HCT116 (cell line): Measurements from ENCODE around the gene SMIM20. TPM values are rescaled to one million over a fixed set of nuclear protein-coding genes. Genes with fewer than 3 reads are reported as not detected.

Experiments
- ATAC-seq: fragments of 200-7000 bp; cut with Tn5 transposase; 2 replicates; pipeline ENCODE4 v1.9.1; 2020; ENCODE audit warnings: mild to moderate bottlenecking, moderate library complexity
- BruUV-seq: library from RNA; stranded (reverse); fragments of 400-500 nt; replicated peaks from 2 replicates; lab custom pipeline; 2021; lab: Mats Ljungman, UMichigan
- CTCF ChIA-PET: fragments of 300-600 bp; sonication (Branson Sonifier 250); formaldehyde crosslinking; loops from one replicate; lab custom pipeline; 2021; ENCODE audit warnings: antibody characterized with exemption; lab: Charles Lee
- POLR2A ChIA-PET: fragments of 300-600, 350-600 bp; sonication (Branson Sonifier 250); formaldehyde crosslinking; loops from one replicate; lab custom pipeline; 2021; ENCODE audit warnings: antibody characterized with exemption; lab: Charles Lee
- RAD21 ChIA-PET, 2 experiments: fragments of 300-600 bp; sonication (Branson Sonifier 250); formaldehyde crosslinking; loops; one replicate each; lab custom pipeline; 2023; ENCODE audit warnings: low total read pairs in 2 of 2; ENCODE audit not compliant: uncharacterized antibody in 2 of 2, unreplicated experiment in 2 of 2, low non-redundant PET in 1 of 2; lab: Charles Lee
- DNase-seq: peaks from one replicate; pipeline ENCODE4 v3.0.0-alpha.2; 2010; ENCODE audit warnings: low read depth, low spot score
- H2AFZ ChIP-seq: fragments of 200-600 bp; shearing (Covaris generic), sonication (generic); 2 replicates; pipeline ENCODE4 v1.6.1; 2017; ENCODE audit warnings: low read depth, mixed run types, mixed read lengths, antibody characterized with exemption, low read length; ENCODE audit not compliant: poor library complexity, severe bottlenecking
- H3K27ac ChIP-seq: 2 replicates; pipeline ENCODE4 v1.5.1; 2012; ENCODE audit warnings: low read depth, low read length
- H3K27me3 ChIP-seq: fragments of 200-600 bp; sonication (generic); 2 replicates; pipeline ENCODE4 v1.6.1; 2016; ENCODE audit warnings: mixed run types, low read length, mixed read lengths; ENCODE audit not compliant: insufficient read depth
- H3K36me3 ChIP-seq, 2 experiments: fragments of 200-500 bp in 1 of 2; fragments of 200-600 bp in 1 of 2; sonication (Bioruptor generic) in 1 of 2; sonication (generic) in 1 of 2; 2 replicates each; pipeline versions ENCODE4 v1.5.1 to v1.6.1; 2014 to 2016; ENCODE audit warnings: low read length in 2 of 2, inconsistent platforms in 1 of 2, mixed read lengths in 1 of 2, mixed run types in 1 of 2; ENCODE audit not compliant: insufficient read depth in 2 of 2, control insufficient read depth in 1 of 2
- H3K4me1 ChIP-seq, 2 experiments: fragments of 200-600 bp in 1 of 2; sonication (generic) in 1 of 2; 2 replicates each; pipeline versions ENCODE4 v1.5.1 to v1.6.1; 2012 to 2017; ENCODE audit warnings: low read length in 2 of 2, inconsistent platforms in 1 of 2, mild to moderate bottlenecking in 1 of 2, mixed read lengths in 1 of 2, mixed run types in 1 of 2, moderate library complexity in 1 of 2; ENCODE audit not compliant: insufficient read depth in 2 of 2, control insufficient read depth in 1 of 2
- H3K4me2 ChIP-seq: fragments of 200-600 bp; sonication (generic); 2 replicates; pipeline ENCODE4 v1.6.1; 2017; ENCODE audit warnings: mixed run types, low read length, mixed read lengths
- H3K4me3 ChIP-seq, 2 experiments: fragments of 200-600 bp in 1 of 2; sonication (generic) in 1 of 2; replicated peaks in 1 of 2; 2 replicates each; pipeline ENCODE4 v1.5.1; 2011 to 2016; ENCODE audit warnings: low read length in 2 of 2, control low read depth in 1 of 2, low read depth in 1 of 2, mild to moderate bottlenecking in 1 of 2, mixed read lengths in 1 of 2, mixed run types in 1 of 2
- H3K79me2 ChIP-seq: fragments of 200-600 bp; sonication (generic); 2 replicates; pipeline ENCODE4 v1.6.1; 2017; ENCODE audit warnings: mild to moderate bottlenecking, mixed run types, low read length, moderate library complexity, mixed read lengths; ENCODE audit not compliant: insufficient read depth
- H3K9ac ChIP-seq: fragments of 200-600 bp; sonication (generic); 2 replicates; pipeline ENCODE4 v1.6.1; 2016; ENCODE audit warnings: low read length, mixed read lengths
- H3K9me2 ChIP-seq: fragments of 200-600 bp; sonication (generic), shearing (Covaris generic); 2 replicates; pipeline ENCODE4 v1.6.1; 2017; ENCODE audit warnings: mixed run types, mild to moderate bottlenecking, moderate library complexity; ENCODE audit not compliant: insufficient read depth
- H3K9me3 ChIP-seq, 2 experiments: fragments of 200-500 bp in 1 of 2; fragments of 200-600 bp in 1 of 2; sonication (Bioruptor generic) in 1 of 2; sonication (generic) in 1 of 2; 2 replicates each; pipeline ENCODE4 v1.6.1; 2014 to 2017; ENCODE audit warnings: low read length in 2 of 2, mixed read lengths in 2 of 2, inconsistent platforms in 1 of 2, low read depth in 1 of 2, mild to moderate bottlenecking in 1 of 2, mixed run types in 1 of 2, moderate library complexity in 1 of 2; ENCODE audit not compliant: control insufficient read depth in 1 of 2, insufficient read depth in 1 of 2
- H4K20me1 ChIP-seq: fragments of 200-600 bp; sonication (generic), shearing (Covaris generic); 2 replicates; pipeline ENCODE4 v1.6.1; 2017; ENCODE audit warnings: mixed run types, mild to moderate bottlenecking, moderate library complexity; ENCODE audit not compliant: insufficient read depth
- CBX3 ChIP-seq: IDR thresholded peaks from 2 replicates; pipeline ENCODE4 v1.6.1; 2012; ENCODE audit warnings: low read depth
- CEBPB ChIP-seq: IDR thresholded peaks from 2 replicates; pipeline ENCODE4 v1.6.1; 2012; ENCODE audit warnings: low read depth
- CTCF ChIP-seq, 3 experiments: fragments of 200-600 bp in 1 of 3; sonication (generic) in 1 of 3; IDR thresholded peaks in 2 of 3; conservative IDR thresholded peaks in 1 of 3; 2 replicates each; pipeline ENCODE4 v1.5.1; 2012 to 2017; ENCODE audit warnings: low read depth in 2 of 3, low read length in 2 of 3, antibody characterized with exemption in 1 of 3, borderline replicate concordance in 1 of 3, control low read depth in 1 of 3, mild to moderate bottlenecking in 1 of 3, mixed read lengths in 1 of 3, mixed run types in 1 of 3, moderate library complexity in 1 of 3; ENCODE audit not compliant: insufficient read depth in 1 of 3
- EGR1 ChIP-seq: IDR thresholded peaks from 2 replicates; pipeline ENCODE4 v1.6.1; 2012; ENCODE audit warnings: low read depth
- ELF1 ChIP-seq: IDR thresholded peaks from 2 replicates; pipeline ENCODE4 v1.6.1; 2012; ENCODE audit warnings: low read depth, borderline replicate concordance
- EZH2 ChIP-seq: fragments of 200-600 bp; sonication (generic); IDR thresholded peaks from 2 replicates; pipeline ENCODE4 v1.6.1; 2017; ENCODE audit warnings: antibody characterized with exemption, mixed run types
- FOSL1 ChIP-seq: IDR thresholded peaks from 2 replicates; pipeline ENCODE4 v1.6.1; 2012; ENCODE audit warnings: low read depth
- JUND ChIP-seq: IDR thresholded peaks from 2 replicates; pipeline ENCODE4 v1.6.1; 2012
- MAX ChIP-seq: IDR thresholded peaks from 2 replicates; pipeline ENCODE4 v1.6.1; 2012
- POLR2A ChIP-seq: IDR thresholded peaks from 2 replicates; pipeline ENCODE4 v1.7.0; 2011; ENCODE audit warnings: borderline replicate concordance; ENCODE audit not compliant: insufficient read depth, insufficient read length; ENCODE audit errors: extremely low read depth
- POLR2AphosphoS5 ChIP-seq: IDR thresholded peaks from 2 replicates; pipeline ENCODE4 v1.6.1; 2011; ENCODE audit warnings: mild to moderate bottlenecking, low read depth, low read length, moderate library complexity
- TCF7L2 ChIP-seq: IDR thresholded peaks from 2 replicates; pipeline ENCODE4 v1.7.0; 2011; ENCODE audit warnings: borderline replicate concordance, inconsistent platforms; ENCODE audit not compliant: insufficient read depth, insufficient read length; ENCODE audit errors: extremely low read depth
- YY1 ChIP-seq: IDR thresholded peaks from 2 replicates; pipeline ENCODE4 v1.6.1; 2011; ENCODE audit warnings: low read length, low read depth, moderate library complexity, mild to moderate bottlenecking; ENCODE audit not compliant: insufficient replicate concordance; ENCODE audit errors: extremely low read depth
- ZFX ChIP-seq: fragments of 450-650 bp; IDR thresholded peaks from 2 replicates; pipeline ENCODE4 v1.6.1; 2017
- intact Hi-C: fragments of 100-400 bp; cut with micrococcal nuclease; formaldehyde crosslinking; loops from 2 replicates; pipeline ENCODE4 v1.10.0; 2022
- total RNA-seq: library from RNA; stranded (reverse); gene quantifications from one replicate; pipeline ENCODE4 v1.2.1, GENCODE V29; 2021; ENCODE audit not compliant: unreplicated experiment

The SMIM20 gene
- total RNA-seq, 1 experiment from 2014 or later = 36.9 TPM

- ATAC-seq = no peak; the same call in 1 of the 2 replicates
- H3K36me3 ChIP-seq = no peaks in the 10 kb centered on the region
- no peak overlapping the region for H2AFZ ChIP-seq
- no peaks in the 10 kb centered on the region for H3K9me2 ChIP-seq
- POLR2A ChIA-PET = no interaction called here
- H3K9ac ChIP-seq = no peak overlapping the region
- CTCF ChIA-PET = no interaction called here
- RAD21 ChIA-PET = no interaction called here
- no peaks in the 10 kb centered on the region for H3K9me3 ChIP-seq
- H3K27ac ChIP-seq = no peak overlapping the region
- no peak for DNase-seq
- BruUV-seq = no TSS peak
- H3K4me2 ChIP-seq = no peak overlapping the region
- no peak overlapping the region for H3K4me3 ChIP-seq
- H3K27me3 ChIP-seq = no peaks in the 10 kb centered on the region
- no peaks in the 10 kb centered on the region for H3K4me1 ChIP-seq
- TF ChIP-seq CEBPB = no peak
- no peak for TF ChIP-seq JUND
- no peak for TF ChIP-seq ZFX
- TF ChIP-seq EGR1 = no peak
- TF ChIP-seq ELF1 = no peak
- no peak for TF ChIP-seq MAX
- no peak for TF ChIP-seq CBX3
- TF ChIP-seq POLR2A = no peak
- TF ChIP-seq FOSL1 = no peak
- no peak for TF ChIP-seq TCF7L2
- no peak for TF ChIP-seq CTCF (IDR thresholded peaks at IDR 0.05 in 2 of 3, conservative IDR thresholded peaks at IDR 0.05 in 1 of 3; ENCODE audit: borderline replicate concordance in 1 of 3, insufficient read depth in 1 of 3, low read depth in 2 of 3, low read length in 2 of 3)
- no peak for TF ChIP-seq POLR2AphosphoS5
- TF ChIP-seq YY1 = no peak
- no peak for TF ChIP-seq EZH2
- intact Hi-C loops = no loop called here
- no peaks in the 10 kb centered on the region for H3K79me2 ChIP-seq
- H4K20me1 ChIP-seq = no peaks in the 10 kb centered on the region
Measured at GRCh38 chr4:25879587-25879986, 34.4 kb upstream of the SMIM20 start.
